Measurements from ENCODE around the gene PAFAH2.

PAFAH2 gene

GRCh38 chr1:25979210-25979609 lies 18.7 kb downstream of the PAFAH2 start:
- Histone ChIP-seq H3K36me3 (replicated peaks) (peaks cover 25% of the 10 kb centered on the region), H3K27me3 (replicated peaks) (no peaks in the 10 kb centered on the region), H3K4me3 (ENCODE audit: low read depth, low read length) (no peak overlapping the region), H3K27ac (no peak overlapping the region)
- in situ Hi-C loops (cut with HindIII; ENCODE audit: low pct_ligation_motif_present, low sequenced_read_pairs), result no loop called here
- no peak for TF ChIP-seq CTCF (IDR thresholded peaks at IDR 0.05; ENCODE audit: low read depth, low read length, missing control alignments)
- DNase-seq, result no peak

- TF ChIP-seq CTCF (IDR thresholded peaks at IDR 0.05; ENCODE audit: low read depth, low read length, missing control alignments), result no peak
- in situ Hi-C loops (cut with HindIII; ENCODE audit: low pct_ligation_motif_present, low sequenced_read_pairs), result no loop called here
- Histone ChIP-seq H3K27ac (no peak overlapping the region), H3K4me3 (ENCODE audit: low read depth, low read length) (no peak overlapping the region), H3K27me3 (replicated peaks) (no peaks in the 10 kb centered on the region), H3K36me3 (replicated peaks) (peaks cover 20% of the 10 kb centered on the region)
- no peak for DNase-seq
These were observed 19.5 kb downstream of the PAFAH2 start for GRCh38 chr1:25978403-25978802.

- TF ChIP-seq CTCF (IDR thresholded peaks at IDR 0.05; ENCODE audit: low read depth, low read length, missing control alignments), result no peak
- Histone ChIP-seq H3K27me3 (replicated peaks) (no peaks in the 10 kb centered on the region), H3K27ac (no peak overlapping the region), H3K36me3 (replicated peaks) (peaks cover 14% of the 10 kb centered on the region), H3K4me3 (ENCODE audit: low read depth, low read length) (no peak overlapping the region)
- in situ Hi-C loops (cut with HindIII; ENCODE audit: low pct_ligation_motif_present, low sequenced_read_pairs), result no loop called here
- no peak for DNase-seq
These were observed 20.1 kb downstream of the PAFAH2 start for GRCh38 chr1:25977801-25978200.

GRCh38 chr1:25973610-25974321 lies 24.1 kb downstream of the PAFAH2 start:
- in situ Hi-C loops (cut with HindIII; ENCODE audit: low pct_ligation_motif_present, low sequenced_read_pairs), result no loop called here

GRCh38 chr1:25971811-25972180 lies 26.1 kb downstream of the PAFAH2 start:
- DNase-seq, result no peak
- in situ Hi-C loops (cut with HindIII; ENCODE audit: low pct_ligation_motif_present, low sequenced_read_pairs), result no loop called here
- H3K4me3 ChIP-seq (ENCODE audit: low read depth, low read length), result no peak overlapping the region
- H3K27ac ChIP-seq, result no peak overlapping the region
- no peak for TF ChIP-seq CTCF (IDR thresholded peaks at IDR 0.05; ENCODE audit: low read depth, low read length, missing control alignments)
- H3K36me3 ChIP-seq (replicated peaks), result peaks cover 6% of the 10 kb centered on the region
- H3K27me3 ChIP-seq (replicated peaks), result no peaks in the 10 kb centered on the region

More at GRCh38 chr1:25973610-25974321, 24.1 kb downstream of the PAFAH2 start:
- Histone ChIP-seq H3K36me3 (replicated peaks) (peaks cover 6% of the 10 kb centered on the region), H3K27me3 (replicated peaks) (no peaks in the 10 kb centered on the region), H3K27ac (no peak overlapping the region), H3K4me3 (ENCODE audit: low read depth, low read length) (no peak overlapping the region)
- no peak for TF ChIP-seq CTCF (IDR thresholded peaks at IDR 0.05; ENCODE audit: low read depth, low read length, missing control alignments)
- no peak for DNase-seq

Data from brain microvascular endothelial cell (primary cell).